HG03378 (cell line): ENCODE results near the gene ADORA2A.

Experiments
- ATAC-seq: cut with Tn5 transposase; IDR thresholded peaks from one replicate; pipeline ENCODE4 v1.9.1; 2021; ENCODE audit warnings: mild to moderate bottlenecking, moderate library complexity; ENCODE audit not compliant: unreplicated experiment

ADORA2A gene

DNA sequence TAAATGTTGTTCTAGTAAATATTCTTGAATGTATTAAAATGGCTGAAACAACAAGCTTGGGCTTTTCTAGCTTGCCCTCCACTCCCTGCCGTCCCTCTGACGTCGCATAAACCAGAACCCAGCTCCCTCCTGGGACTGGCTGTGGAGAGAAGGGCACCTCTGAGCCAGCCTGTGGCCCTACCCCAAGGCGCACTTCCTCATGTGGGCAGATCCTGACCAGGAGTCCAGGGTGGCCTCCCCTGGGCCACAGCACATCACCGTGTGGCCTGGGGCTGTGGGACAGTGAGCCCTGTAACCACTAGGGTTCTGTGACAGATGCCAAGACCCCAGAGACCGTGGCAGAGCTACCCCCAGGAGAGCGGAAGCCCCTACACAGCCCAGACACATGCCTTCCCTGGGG is 10.2 kb upstream of the ADORA2A start:
- no peak for ATAC-seq

DNA sequence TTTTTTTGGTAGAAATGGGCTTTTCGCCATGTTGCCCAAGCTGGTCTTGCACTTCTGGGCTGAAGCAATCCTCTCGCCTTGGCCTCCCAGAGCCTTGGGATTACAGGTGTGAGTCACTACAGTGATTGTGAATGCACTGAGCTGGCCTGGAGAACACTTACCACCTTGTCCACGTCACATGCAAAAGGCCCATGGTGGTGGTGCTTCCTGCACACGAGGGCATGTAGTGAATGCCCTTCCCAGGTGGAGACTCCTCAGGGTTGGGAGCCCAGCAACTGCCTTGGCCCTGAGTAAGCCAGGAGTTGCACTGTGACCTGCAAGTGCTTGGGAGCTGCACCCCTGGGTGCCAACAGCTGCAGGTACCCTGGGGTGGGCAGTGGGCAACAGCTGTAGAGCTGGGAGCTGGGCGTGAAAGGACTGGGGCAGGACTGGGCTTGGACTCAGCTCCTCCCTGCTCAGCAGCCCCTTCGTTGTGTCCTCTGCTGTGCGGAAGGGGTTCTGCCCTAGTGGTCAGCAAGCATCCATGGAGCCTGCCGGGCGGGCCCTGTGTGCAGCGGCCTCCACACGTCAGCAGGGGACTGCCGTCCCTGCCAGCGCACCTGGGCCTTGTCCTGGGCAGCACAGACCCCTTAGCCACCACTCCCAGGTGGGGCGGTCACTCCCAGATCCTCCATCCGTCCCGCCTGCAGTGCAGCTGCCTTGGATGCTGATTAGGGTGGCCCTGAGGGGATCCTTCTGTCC is 9.3 kb upstream of the ADORA2A start:
- no peak for ATAC-seq

DNA sequence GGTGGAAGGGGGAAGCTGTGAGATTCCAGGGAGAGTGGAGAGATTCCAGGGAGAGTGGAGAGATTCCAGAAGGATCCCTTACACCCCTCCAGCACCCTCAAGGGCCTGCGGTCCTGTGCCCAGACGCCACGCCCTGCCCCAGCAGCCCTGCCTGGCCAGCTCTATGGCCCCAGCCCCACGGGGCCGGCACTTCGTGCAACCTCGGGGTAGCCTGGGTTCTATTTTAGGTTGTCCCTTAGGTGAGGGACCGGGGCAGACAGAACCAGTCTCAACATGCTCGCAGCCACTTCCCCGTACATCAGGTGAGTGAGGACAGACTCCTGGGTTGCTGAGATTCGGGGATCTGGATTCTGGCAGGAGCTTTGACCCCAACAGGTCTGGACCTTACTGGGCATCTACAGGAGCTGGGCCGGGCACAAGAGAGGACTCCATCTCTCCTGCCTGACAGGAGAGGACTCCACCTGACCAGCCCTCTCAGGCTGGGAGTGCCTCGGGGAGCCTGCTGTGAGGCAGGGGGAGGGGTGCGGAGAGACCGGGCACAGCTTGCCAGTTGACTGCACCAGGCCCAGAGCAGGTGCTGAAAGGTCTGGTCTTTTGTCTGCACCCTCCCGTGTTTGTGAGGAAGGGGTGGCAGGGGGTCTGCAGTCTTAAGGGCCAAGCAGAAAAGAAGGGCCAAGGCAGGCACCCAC is 8.5 kb upstream of the ADORA2A start:
- ATAC-seq, result no peak

DNA sequence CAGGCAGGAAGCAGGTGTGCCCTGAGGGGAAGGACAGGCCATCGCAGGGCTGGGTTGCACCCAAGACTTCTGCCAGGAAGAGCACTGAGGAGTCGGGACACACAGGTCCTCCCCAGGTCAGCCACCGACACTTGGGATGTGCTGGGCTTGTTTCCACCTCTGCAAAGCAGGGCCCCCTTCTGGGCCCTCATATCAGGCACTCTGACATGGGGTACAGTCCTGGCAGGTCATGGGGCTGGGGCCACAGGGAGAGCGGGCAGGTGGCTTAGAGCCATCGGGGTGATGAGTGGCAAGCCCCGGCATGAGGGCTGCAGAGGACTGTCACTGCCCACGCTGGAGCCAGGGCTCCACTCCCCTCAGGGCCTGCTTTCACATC is 7.9 kb upstream of the ADORA2A start:
- ATAC-seq, result no peak

DNA sequence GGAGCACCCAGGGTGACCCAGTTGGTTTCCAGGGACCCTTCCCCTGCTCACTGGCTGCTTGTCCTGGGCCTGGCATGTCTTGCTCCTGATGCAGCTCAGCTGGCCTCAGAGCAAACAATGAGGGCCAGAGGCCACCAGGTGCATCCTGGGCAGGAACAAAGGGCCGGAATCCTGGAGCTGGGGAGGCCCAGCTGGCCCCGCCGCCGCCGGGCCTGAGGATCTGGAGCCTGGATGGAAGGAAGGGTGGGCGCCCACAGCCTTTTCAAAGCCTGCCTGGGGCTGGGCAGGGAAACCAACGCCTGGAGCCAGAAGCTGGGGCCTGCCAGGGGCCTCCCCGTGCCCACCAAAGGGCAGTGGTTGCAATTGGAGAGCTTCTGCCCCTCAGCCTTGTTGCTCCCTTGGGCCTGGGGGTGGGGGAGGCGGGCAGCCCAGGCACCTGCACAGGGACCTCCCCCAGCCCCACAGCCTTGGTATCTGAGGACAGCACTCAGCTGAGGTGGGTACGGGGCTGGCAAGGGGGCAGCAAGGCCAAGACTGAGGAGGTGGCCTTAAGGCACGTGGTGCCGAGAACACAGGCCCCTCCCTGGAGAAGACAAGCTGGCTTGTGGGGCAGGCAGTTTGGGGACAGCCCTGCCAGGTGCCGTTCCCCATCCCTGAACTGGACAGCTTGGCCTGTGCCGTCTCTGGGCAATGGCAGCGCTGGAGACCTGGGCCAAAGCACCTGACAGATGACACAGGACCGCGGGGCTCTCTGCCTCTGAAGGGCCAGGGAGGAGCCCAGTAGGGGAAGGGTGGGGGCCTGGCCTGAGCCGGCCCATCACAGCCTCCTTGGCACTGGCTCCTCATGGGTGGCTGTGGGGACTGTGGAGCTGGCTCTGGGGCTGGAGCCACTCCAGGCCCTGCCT is 7.1 kb upstream of the ADORA2A start:
- no peak for ATAC-seq

DNA sequence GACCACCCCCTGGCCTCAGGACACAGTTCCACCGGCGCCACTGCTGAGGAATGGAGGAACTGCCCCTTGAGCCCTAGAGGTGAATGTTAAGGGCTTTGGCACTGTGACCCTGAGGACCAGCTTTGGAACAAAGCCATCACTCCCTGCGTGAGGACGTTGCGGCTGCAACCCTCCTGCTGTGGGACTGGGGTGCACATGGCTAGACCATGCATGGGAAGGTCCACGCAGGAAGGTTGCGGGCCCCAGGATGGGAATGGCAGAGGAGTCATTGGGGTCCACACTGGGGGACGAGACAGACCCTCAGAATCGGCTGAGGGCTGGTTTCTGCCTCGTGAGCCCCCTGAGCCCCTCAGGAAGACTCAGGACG is 6.4 kb upstream of the ADORA2A start:
- no peak for ATAC-seq

DNA sequence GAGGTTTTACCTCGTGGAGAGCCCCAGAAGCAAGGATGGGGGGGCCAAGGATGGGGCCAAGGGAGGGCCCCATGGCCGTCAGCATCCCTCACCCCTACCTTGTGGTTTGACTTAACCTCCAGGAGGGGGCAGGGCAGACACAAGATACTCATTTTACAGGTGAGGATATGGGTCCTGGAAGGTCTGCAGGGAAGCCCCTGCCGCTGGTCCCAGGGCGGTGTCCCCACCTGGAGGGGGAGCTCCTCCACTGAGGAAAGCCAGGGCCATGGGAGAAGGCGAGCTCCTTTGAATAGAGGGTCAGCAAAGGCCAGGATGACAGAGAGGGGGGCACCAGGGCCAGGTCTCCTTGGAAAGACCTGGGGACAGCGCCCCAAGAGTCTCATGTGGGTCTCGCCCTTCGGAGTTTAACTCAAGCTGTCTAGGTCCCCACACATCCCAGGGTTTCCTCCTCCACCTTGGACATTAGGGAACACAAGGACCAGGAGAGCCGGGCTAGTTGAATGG is 5.9 kb upstream of the ADORA2A start:
- ATAC-seq, result no peak

DNA sequence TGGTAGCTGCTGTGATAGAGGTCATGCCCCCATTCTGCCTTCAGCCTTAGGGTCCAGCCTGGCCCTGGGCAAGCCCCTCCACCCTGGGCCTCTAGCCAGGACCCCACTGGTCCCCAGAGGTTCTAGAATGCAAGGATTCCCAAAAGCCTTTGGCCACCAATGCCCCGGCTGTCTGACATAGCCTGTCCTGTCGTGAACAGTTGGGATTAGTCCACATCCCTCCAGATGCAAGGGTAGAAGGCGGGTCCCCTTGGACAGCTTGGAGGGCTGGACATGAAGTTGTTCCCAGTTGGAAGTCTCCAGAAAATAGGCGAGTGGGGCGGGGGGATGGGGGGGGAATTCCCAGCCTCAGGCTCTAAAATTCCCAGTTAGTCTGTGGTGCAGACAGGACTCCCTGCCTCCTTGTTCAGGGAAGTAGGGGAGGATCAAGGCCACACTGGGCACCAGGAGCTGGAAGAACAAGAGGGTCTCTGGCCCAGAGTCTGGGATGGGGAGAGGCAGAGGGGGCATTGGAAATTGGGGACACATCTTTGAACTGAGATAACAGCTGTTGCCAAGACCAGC is 5.2 kb upstream of the ADORA2A start:
- ATAC-seq, result no peak

DNA sequence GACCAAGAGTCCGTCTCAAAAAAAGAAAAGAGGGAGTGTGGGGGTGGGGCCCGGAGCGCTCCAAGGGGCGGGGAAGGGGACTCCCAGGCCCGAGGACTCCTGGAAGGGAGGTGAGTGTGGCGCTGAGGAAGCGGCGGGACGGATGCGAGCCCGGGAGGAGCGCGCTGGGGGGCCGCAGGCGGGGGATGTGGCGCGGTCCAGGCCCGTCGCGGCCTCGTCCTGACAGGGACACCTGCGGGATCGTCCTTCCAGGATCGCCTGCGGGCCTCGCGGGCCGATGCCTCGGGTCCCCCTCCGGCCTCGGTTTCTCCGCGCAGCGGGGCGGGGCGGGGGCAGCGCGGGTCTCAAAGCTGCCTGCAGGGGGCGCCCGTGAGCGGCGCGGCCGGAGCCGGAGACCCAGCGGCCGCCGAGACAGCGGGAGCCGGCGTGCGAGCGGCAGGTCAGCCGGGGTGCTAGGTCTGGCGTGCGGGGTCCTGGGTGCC is 3.8 kb upstream of the ADORA2A start:
- ATAC-seq, result no peak

DNA sequence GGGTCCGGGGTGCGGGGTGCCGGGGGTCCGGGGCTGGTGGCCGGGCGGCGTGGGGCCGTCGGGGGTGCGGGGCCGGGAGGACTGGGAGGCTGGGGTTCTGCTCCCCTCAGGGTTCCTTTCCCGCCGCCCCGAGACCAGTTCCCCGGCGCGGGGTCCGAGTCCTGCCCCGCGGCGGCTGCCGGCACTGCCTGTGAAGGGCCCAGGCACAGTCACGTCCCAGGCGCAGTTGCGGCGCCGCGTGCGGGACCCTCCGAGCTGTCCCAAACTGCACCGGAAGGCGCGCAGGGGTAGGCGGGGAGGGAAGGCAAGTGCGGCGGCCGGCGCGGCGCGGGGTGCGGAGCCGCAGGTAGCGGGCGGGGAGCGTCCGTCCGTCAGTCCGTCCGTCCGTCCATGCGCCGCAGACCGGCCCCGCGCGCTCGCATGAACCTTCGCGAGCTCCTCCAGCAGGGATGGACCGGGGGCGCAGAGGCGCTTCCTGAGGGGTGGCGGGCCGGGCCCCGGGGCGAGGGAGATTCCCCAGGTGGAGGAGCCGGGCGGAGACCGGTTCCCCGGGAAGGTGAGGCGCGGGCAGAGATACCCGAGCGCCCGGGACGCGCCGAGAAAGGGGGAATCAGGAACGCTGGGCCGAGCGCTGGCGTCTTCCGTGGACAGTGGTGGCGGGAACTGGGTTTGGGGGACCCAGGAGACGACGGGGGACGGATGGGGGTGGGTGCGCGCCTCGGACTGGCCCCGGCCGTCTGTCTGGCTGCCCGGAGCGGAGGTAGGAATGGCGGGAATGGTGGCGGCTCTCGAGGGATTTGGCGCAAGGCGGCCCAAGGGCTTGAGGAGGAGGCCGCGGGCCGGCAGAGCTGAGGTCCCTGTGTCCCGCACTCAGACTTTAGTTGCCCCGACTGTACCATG is 3.1 kb upstream of the ADORA2A start:
- no peak for ATAC-seq

DNA sequence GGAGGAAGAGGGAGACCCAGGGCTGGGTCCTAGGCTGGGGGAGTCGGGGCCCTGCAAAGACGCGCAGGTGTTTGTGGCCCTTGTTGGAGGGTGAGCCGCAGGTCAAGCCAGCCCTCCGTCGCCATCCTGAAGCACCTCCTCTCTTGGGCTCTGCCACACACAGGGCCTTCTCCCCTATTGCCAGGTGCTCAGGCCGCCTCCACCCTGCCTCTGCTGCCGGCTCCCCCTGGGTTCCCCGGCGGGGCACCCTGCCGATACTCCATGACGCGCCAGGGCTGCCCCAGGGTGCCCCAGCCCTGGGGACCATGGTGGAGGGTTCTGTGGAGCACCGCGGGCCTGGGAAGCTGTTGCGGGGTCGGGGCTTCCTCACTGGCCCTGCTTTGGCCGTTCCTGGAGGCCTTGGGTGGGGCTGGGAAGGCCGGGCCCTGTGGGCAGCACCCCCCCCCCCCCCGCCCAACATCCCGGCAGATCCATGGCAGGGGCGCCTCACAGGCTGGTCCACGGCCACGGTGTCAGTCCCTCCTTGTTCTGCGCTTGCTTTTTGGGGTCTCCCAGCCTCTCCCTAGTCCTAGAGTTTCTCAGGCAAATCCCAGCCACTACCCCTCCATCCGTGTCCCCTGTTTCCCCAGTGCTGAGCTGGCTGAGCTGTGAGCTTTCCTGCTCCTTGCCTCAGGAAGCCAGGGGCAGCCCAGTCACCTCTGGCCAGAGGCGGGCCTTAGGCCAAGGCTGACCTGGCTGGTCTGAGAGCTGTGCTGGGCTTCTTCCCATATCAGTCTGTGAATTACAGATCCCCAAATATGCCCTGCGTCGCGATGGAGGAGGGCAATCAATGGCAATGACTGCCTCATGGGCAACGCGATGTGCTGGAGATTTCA is 2.3 kb upstream of the ADORA2A start:
- ATAC-seq, result no peak

DNA sequence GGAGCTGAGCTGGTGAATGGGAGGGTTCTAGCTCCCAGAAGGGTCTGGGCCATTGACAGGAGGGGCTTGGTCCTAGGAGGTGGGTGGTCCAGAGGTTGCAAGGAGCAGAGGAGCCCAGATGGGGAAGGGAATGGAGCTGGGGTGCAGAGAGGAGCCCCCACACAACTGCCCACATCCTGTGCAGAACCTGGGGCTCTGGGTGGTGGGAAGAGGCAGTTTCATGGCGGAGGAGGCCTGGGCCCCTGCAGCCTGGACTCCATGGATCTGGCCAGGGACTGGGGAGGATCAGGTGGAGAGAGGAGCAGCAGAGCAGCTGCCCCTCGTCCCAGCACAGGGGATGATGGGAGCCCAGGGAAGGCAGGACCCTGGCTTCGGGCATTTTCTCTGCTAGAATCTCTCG is 963 bp upstream of the ADORA2A start:
- no peak for ATAC-seq

DNA sequence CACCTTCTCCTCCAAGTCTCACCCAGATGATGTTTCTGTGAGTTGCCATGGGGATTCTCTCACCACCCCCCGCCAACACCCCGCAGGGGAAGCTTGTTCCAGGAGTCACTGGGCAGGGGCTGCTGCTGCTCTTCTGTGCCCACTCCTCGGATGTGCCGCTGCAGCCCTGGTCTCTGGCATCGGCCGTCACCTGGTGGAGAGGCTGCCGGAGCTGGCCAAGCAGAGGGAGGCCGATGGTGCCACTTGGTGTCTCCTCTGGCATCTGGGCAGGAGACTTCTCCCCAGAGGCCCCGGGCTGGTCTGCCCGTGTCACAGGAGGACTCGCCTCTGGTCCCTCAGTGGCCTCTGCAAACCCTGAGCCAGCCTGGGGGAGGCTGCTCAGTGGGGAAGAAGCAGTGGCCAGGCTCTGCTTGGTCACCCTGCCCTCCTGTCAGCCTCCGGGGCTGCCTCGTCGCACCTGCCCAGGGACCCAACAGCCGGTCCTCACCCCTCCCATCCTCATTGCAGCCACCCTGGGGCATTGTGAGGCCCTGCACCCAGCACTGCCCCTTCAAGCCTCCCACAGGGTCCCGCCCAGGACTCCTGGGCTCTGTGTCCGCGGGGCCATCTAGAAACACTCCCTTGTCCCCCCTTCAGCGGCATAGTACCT is 424 bp upstream of the ADORA2A start:
- ATAC-seq, result no peak

DNA sequence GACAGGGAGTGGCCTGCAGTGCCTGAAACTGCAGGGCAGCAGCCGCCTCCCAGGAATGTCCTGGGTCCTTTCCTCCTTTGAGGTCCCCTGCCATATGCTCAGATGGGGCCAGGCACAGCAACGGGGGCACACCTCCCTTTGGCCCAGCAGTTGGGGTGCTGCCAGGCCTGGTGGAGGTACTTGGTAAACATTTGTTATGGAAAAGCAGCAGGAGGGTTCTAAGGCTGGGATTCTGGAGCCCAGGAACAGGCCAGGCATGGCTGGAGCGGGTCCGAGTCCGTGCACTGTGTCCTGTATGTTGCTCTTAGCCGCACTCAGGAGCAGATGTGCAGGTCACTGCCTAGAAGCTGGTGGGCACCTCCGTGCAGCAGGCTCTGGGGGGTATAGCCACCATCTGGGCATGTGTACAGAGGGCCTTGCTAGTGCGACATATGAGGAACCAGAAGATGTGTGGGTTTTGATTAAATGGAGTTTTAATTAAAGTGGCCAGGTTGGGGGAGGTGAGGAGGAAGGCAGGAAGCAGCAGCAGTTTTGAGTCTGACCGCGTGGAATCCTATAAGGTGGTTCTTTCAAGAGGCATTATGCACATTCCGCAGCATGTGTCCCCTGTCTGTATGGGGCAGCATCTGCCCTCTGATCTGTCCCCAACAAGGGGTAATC is 1.5 kb downstream of the ADORA2A start:
- ATAC-seq, result no peak

DNA sequence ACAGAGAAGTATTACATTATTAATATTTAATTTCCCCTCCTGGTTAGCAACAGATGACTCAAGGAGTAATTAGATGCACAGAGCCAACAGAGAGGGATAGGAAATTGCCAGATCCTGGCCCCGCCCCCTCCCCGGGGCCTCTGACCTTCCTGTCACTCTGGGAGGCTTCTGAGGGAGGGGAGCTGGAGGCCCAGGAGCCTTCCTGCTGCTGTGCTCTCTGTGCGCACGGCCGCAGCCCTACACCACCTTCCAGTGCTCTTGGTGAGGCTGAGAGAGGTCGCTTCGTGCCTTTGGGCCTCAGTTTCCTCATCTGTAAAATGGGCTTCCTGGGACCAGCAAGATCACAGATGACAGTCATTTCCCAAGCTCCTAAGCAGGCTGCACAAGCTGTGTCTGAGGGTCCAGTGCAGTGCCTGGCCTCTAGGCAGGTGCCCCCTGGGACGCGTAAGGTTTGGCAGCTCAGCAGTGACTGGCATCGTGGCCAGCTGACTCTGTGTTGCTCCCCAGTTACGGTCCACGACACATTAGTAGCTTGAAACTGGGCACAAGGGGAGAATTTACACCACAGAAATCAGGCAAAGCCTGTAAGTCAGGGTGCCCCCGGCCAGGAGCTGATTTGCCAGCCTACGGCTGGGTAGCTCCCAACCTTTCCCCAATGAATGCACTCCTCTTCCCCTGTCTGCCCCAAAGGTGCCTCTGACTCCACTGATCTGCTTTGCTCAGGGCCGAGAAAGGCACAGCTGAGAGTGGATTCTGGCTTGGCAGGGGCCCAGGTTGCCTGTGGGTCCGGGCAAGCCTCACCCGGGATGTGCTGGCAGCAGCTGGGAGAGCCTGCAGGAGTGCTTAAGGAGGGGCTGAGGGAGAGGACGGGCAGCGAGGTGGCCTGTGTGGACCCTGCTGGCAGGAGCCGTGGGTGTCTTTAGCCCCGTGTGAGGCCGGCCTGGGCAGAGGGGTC is 2.3 kb downstream of the ADORA2A start:
- no peak for ATAC-seq

DNA sequence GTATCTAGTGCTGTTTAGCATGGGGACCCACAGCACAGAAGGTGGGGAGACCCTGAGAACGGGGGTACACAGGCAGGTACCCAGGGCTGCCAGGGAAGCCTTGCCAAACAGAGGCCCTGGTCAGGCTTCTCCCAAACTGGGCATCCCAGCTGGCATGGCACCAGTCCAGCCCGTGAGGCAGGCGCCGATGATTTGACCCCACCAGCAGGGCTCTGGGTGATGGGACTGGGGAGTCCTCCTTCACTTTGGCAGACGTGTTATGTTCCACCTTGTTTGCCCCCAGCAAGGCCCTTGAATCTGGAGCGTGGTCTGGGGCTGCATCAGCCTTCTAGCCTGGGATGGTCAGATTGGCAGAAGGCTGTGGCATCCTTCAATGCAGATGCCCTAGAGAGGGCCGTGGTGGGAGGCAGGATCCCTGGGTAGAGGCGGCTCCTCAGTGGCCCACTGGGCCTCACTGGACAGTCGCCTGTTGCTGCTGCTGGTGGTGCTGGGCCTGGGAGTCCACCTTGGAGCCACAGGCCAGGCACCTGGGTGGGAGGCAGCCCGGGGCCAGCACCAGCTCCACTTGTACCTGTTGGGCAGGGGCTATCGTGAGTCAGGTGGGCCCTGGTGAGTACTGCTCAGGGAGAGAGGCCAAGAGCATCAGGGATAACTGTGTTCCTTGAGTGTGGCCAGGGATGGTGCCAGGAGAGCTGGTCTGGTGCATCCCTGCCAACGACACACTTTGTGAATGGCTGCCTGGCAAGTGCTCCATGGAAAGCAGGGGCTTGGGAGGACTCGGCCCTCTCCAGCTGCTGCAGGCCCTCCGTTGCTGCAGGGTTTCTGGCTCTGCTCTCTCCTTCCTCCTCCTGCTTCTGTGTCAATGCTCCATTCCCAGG is 3.3 kb downstream of the ADORA2A start:
- ATAC-seq, result no peak
